ENCODE data around the gene BRI3BP. TPM values are rescaled to one million over a fixed set of nuclear protein-coding genes. Genes with fewer than 3 reads are reported as not detected.

Gene BRI3BP
- total and polyA plus RNA-seq, 7 donors, result 1.3 to 22.1 (median 2.9) TPM

DNA sequence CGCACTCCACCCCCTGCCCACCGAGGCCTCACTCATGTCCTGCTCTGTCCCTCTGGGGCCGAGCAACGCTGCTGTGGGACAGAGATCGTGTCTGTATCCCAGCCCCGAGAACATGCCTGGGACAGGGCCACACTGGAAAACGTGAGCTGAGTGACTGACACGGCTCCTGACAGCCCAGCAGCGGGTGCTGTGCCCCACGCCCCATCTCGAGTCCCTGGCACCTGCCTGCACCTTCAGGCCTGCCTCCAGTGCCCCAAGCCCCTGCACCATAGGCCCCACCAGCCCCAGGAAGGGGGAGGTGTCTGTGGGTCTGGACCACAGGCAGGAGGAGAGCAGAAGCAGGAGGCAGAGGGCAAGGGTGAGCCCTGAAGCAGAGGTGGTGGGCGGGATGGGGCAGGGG lies 44.4 kb upstream of the BRI3BP start:
- TF ChIP-seq POLR2A (IDR thresholded peaks at IDR 0.05) (no peak), POLR2AphosphoS5 (IDR thresholded peaks at IDR 0.05) (no peak), EP300 (IDR thresholded peaks at IDR 0.05) (no peak)
- TF ChIP-seq, protein P1, sequence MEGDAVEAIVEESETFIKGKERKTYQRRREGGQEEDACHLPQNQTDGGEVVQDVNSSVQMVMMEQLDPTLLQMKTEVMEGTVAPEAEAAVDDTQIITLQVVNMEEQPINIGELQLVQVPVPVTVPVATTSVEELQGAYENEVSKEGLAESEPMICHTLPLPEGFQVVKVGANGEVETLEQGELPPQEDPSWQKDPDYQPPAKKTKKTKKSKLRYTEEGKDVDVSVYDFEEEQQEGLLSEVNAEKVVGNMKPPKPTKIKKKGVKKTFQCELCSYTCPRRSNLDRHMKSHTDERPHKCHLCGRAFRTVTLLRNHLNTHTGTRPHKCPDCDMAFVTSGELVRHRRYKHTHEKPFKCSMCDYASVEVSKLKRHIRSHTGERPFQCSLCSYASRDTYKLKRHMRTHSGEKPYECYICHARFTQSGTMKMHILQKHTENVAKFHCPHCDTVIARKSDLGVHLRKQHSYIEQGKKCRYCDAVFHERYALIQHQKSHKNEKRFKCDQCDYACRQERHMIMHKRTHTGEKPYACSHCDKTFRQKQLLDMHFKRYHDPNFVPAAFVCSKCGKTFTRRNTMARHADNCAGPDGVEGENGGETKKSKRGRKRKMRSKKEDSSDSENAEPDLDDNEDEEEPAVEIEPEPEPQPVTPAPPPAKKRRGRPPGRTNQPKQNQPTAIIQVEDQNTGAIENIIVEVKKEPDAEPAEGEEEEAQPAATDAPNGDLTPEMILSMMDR (IDR thresholded peaks at IDR 0.05), result no peak
- H3K36me3 ChIP-seq, result peaks cover 3 to 79% (median 26%) of the 10 kb centered on the region in 4 donors
- WGBS, 2 donors, result 94 to 96% methylated on average over 12 of the region's 12 CpGs
- no peaks in the 10 kb centered on the region for H3K27me3 ChIP-seq
- no peak for DNase-seq
- intact Hi-C loops (cut with DNase I), result no loop called here
- H3K4me1 ChIP-seq, result no peaks in the 10 kb centered on the region
- no peaks in the 10 kb centered on the region for H3K9me3 ChIP-seq
- no peak overlapping the region for H3K27ac ChIP-seq
- H3K4me3 ChIP-seq, result no peak overlapping the region

DNA sequence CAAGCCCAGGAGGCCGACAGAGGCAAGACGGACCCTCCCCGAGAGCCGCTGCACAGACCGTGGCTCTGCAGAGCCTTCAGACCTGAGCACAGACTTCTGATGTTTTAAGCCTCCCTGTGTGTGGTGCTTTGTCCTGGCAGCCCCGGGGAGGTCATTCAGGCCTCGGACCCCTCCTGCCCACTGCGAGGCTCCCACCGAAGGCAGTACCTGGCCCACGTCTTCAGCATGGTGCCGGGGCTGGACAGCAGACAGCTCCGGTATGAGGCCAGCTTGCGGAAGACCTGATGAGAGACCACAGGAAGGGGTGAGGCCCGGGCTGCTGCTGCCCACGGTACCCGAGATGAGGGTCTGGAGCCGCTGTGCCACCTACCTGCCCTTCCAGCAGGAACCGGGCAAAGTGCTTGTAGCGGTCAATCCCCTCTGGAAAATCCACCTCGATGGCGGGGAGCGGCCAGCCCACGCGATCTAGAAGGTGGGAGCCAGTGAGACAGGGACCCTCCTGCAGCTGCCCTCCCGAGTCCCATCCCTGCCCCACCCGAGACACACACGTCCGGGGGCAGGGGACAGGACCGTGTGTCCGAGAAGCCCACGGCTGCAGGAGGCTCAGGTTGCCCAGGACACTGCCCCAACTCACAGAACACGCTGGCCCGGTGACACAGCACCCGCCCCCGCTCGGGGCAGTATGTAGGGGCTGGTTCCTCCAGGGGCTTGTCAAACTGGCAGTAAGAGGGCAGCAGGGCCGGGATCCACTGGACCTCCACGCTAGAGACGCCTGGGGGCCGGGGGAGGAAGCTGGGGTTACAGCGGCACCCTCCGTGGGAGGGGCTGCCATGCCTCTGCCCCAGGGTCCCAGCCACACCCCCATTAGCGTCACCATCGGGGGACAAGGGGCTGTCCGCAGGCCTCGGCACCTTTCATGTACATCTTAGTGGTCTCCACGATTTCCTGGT lies 43.4 kb upstream of the BRI3BP start:
- peaks cover 3 to 89% (median 32%) of the 10 kb centered on the region in 4 donors for H3K36me3 ChIP-seq
- H3K4me3 ChIP-seq, result no peak overlapping the region
- no peaks in the 10 kb centered on the region for H3K9me3 ChIP-seq
- intact Hi-C loops (cut with DNase I), result no loop called here
- no peak for DNase-seq
- H3K4me1 ChIP-seq, result no peaks in the 10 kb centered on the region
- 93 to 96% methylated on average over 47 of the region's 47 CpGs for WGBS, 2 donors
- no peak for TF ChIP-seq POLR2AphosphoS5 (IDR thresholded peaks at IDR 0.05)
- no peak for TF ChIP-seq EP300 (IDR thresholded peaks at IDR 0.05)
- TF ChIP-seq POLR2A (IDR thresholded peaks at IDR 0.05), result no peak
- TF ChIP-seq, protein P1 (IDR thresholded peaks at IDR 0.05), result no peak
- H3K27me3 ChIP-seq, result no peaks in the 10 kb centered on the region
- no peak overlapping the region for H3K27ac ChIP-seq

DNA sequence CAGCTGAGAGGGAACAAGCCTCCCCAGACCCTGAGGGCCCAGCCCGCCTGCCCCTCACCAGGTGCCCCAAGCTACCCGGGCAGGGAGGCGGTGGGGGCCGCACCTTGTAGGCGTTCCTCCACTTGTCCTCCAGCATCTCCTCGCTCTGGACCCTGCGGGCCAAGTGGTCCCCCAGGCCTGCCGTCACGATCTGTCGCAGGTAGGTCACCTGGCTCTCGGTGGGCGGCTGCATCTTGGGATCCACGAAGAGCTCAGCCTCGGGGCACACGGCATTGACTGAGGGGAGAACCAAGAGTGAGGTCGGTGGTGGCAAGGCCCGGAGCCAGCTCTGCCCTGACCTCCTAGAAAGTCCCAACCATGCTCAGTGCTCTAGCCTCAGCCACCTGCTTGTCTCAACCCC lies 41.1 kb upstream of the BRI3BP start:
- intact Hi-C loops (cut with DNase I), result no loop called here
- TF ChIP-seq, protein P1 (IDR thresholded peaks at IDR 0.05), result no peak
- TF ChIP-seq POLR2AphosphoS5 (IDR thresholded peaks at IDR 0.05), result no peak
- no peak for TF ChIP-seq EP300 (IDR thresholded peaks at IDR 0.05)
- TF ChIP-seq POLR2A (IDR thresholded peaks at IDR 0.05), result no peak
- DNase-seq, result no peak
- no peaks in the 10 kb centered on the region for H3K9me3 ChIP-seq
- no peak overlapping the region for H3K4me3 ChIP-seq
- H3K27me3 ChIP-seq, result no peaks in the 10 kb centered on the region
- H3K36me3 ChIP-seq, result peaks cover 3 to 95% (median 50%) of the 10 kb centered on the region in 4 donors
- no peak overlapping the region for H3K27ac ChIP-seq
- no peaks in the 10 kb centered on the region for H3K4me1 ChIP-seq
- WGBS, 2 donors, result 92 to 93% methylated on average over 17 of the region's 17 CpGs

DNA sequence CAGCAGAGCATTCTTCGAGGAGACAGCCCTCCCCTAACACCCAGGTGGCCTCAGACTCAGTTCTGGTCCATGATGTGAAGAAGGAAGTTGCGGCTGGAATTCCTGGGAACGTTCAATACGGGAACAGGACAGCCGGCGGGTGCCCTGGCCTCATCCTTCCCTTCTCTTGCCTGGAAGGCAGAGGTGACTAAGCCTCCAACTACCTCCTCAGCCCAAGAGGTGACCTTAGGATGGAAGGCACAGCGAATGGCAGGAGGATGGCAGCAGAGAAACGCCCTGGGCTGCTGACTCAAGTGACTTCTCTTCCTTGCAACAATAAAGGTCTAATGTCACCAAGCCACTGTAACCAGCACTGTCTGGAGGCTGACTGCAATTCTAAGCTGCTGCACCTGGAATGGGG lies 40.6 kb upstream of the BRI3BP start:
- DNase-seq, result no peak
- H3K27me3 ChIP-seq, result no peaks in the 10 kb centered on the region
- intact Hi-C loops (cut with DNase I), result no loop called here
- no peak overlapping the region for H3K27ac ChIP-seq
- H3K4me3 ChIP-seq, result no peak overlapping the region
- H3K9me3 ChIP-seq, result no peaks in the 10 kb centered on the region
- WGBS, 2 donors, result 66 to 72% methylated on average over 8 of the region's 8 CpGs
- H3K4me1 ChIP-seq, result no peaks in the 10 kb centered on the region
- peaks cover 3 to 95% (median 49%) of the 10 kb centered on the region in 4 donors for H3K36me3 ChIP-seq
- TF ChIP-seq POLR2AphosphoS5 (IDR thresholded peaks at IDR 0.05) (no peak), POLR2A (IDR thresholded peaks at IDR 0.05) (no peak), EP300 (IDR thresholded peaks at IDR 0.05) (no peak)
- TF ChIP-seq, protein P1 (IDR thresholded peaks at IDR 0.05), result no peak

Data from sigmoid colon (tissue), 7 donors.